Fibroblast of lung (primary cell): Measurements from ENCODE around the gene SH3TC1.

Experiments
- EZH2 ChIP-seq: IDR thresholded peaks from 2 replicates; pipeline ENCODE4 v1.5.1; 2012; ENCODE audit warnings: low read length, control low read depth, mild to moderate bottlenecking; ENCODE audit errors: missing control alignments
- TF ChIP-seq, protein P1 (sequence below), 2 donors: IDR thresholded peaks in 1 of 2; conservative IDR thresholded peaks in 1 of 2; 1 replicate in 1 of 2; 2 replicates in 1 of 2; pipeline ENCODE4 v1.5.1; 2011 to 2012; ENCODE audit warnings: low read length in 2 of 2, control low read depth in 1 of 2, inconsistent platforms in 1 of 2, low read depth in 1 of 2, mild to moderate bottlenecking in 1 of 2

DNA sequence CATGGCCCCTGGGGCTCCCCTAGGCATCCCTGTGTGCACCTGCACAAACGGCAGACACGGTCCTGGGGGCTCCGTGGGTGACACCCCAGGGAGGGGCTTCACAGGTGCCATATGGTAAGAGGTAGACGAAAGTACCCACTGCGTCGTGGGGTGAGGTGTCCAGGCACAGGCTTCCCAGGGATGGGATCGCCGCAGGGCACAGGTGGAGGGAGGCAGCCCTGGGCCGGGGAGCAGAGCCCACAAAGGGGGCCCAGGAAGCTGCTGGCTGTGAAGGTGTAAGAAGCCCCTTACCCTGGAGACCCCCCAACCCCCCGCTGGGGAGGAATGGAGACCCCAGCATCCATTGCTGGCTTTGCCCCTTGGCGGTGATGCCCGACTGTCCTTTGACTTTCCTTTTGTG, 10.9 kb downstream of the SH3TC1 start:
- TF ChIP-seq, protein P1, sequence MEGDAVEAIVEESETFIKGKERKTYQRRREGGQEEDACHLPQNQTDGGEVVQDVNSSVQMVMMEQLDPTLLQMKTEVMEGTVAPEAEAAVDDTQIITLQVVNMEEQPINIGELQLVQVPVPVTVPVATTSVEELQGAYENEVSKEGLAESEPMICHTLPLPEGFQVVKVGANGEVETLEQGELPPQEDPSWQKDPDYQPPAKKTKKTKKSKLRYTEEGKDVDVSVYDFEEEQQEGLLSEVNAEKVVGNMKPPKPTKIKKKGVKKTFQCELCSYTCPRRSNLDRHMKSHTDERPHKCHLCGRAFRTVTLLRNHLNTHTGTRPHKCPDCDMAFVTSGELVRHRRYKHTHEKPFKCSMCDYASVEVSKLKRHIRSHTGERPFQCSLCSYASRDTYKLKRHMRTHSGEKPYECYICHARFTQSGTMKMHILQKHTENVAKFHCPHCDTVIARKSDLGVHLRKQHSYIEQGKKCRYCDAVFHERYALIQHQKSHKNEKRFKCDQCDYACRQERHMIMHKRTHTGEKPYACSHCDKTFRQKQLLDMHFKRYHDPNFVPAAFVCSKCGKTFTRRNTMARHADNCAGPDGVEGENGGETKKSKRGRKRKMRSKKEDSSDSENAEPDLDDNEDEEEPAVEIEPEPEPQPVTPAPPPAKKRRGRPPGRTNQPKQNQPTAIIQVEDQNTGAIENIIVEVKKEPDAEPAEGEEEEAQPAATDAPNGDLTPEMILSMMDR (conservative IDR thresholded peaks at IDR 0.05 in 1 of 2, IDR thresholded peaks at IDR 0.05 in 1 of 2; ENCODE audit: low read depth in 1 of 2, low read length in 2 of 2): no peak
- TF ChIP-seq EZH2: no peak
